ENCODE results near the gene SLC23A2. TPM values are rescaled to one million over a fixed set of nuclear protein-coding genes. Genes with fewer than 3 reads are reported as not detected.
A peak's percentile ranks its signal among the peaks of the same experiment; 100 is the strongest.

SLC23A2 gene
- total RNA-seq, 2 experiments from 2014 or later: 16.7 to 17.6 TPM

- ChIA-PET CTCF (interaction anchor here (0.7 to 2.2 kb wide), 7 partner anchors 9 to 261 kb away, joined by 3 to 13 read pairs (median 3); no protein-coding TSS in a partner anchor), POLR2A (interaction anchor here (0.7 kb wide), 1 partner anchor 1075 kb away, joined by 3 read pairs; no protein-coding TSS in a partner anchor)
- no peaks in the 10 kb centered on the region for H3K9me3 Mint-ChIP-seq (ENCODE audit: low read depth)
- peak; percentile 38 for DNase-seq
- intact Hi-C loops (cut with DNase I, micrococcal nuclease): no loop called here
- no peak overlapping the region for H3K4me3 Mint-ChIP-seq
- H3K27ac Mint-ChIP-seq: peak overlapping the region; percentile 93
- peaks cover 28% of the 10 kb centered on the region for H3K4me1 Mint-ChIP-seq
- H3K27me3 Mint-ChIP-seq: no peaks in the 10 kb centered on the region
- peaks cover 5% of the 10 kb centered on the region for H3K36me3 Mint-ChIP-seq (ENCODE audit: low read depth)
- ATAC-seq: peak; percentile 81
These were observed 39.6 kb downstream of the SLC23A2 start for GRCh38 chr20:4961746-4962145.

- peaks cover 29% of the 10 kb centered on the region for H3K4me1 Mint-ChIP-seq
- DNase-seq (no peak), ATAC-seq (no peak)
- POLR2A ChIA-PET: no interaction called here
- CTCF ChIA-PET: interaction anchor here (0.7 to 1.8 kb wide), 3 partner anchors 52 to 752 kb away, joined by 3 to 5 read pairs (median 3); no protein-coding TSS in a partner anchor
- intact Hi-C loops (cut with DNase I, micrococcal nuclease): loop anchor here (5.0 to 10.0 kb wide), 3 partner anchors 217 to 355 kb away; no protein-coding TSS in a partner anchor
- H3K27ac Mint-ChIP-seq: no peak overlapping the region
- no peaks in the 10 kb centered on the region for H3K27me3 Mint-ChIP-seq
- H3K9me3 Mint-ChIP-seq (ENCODE audit: low read depth): no peaks in the 10 kb centered on the region
- H3K4me3 Mint-ChIP-seq: no peak overlapping the region
- H3K36me3 Mint-ChIP-seq (ENCODE audit: low read depth): peaks cover 5% of the 10 kb centered on the region
These were observed 41.7 kb downstream of the SLC23A2 start for GRCh38 chr20:4959592-4959991.

DNA sequence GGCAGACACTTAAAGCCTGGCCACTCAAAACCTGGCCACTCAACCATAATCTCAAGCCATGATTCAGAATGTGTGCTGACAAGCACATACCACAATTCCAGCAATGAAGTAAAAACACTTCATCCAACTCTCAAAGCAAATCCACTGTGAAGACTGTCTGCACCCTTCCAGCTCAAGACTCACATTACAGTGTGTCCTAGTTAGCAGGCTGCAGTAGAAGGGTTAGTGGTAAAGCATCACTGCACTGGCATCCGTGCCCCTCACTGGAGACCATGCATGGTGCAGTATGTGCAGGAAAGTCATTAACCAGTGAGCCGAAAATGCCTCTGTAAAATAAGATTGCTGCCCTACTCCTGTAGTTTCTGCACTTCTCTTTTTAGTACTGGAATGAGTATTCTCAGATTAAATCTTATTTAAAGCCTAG, 43.4 kb downstream of the SLC23A2 start:
- H3K4me1 Mint-ChIP-seq: peaks cover 27% of the 10 kb centered on the region
- DNase-seq (no peak), ATAC-seq (no peak)
- no peaks in the 10 kb centered on the region for H3K9me3 Mint-ChIP-seq (ENCODE audit: low read depth)
- H3K4me3 Mint-ChIP-seq: no peak overlapping the region
- no peaks in the 10 kb centered on the region for H3K27me3 Mint-ChIP-seq
- POLR2A ChIA-PET: no interaction called here
- intact Hi-C loops (cut with DNase I, micrococcal nuclease): loop anchor here (5.0 to 10.0 kb wide), 3 partner anchors 216 to 353 kb away; no protein-coding TSS in a partner anchor
- CTCF ChIA-PET: interaction anchor here (1.0 to 2.9 kb wide), 3 partner anchors 9 to 99 kb away, joined by 3 to 14 read pairs (median 4); no protein-coding TSS in a partner anchor
- peaks cover 5% of the 10 kb centered on the region for H3K36me3 Mint-ChIP-seq (ENCODE audit: low read depth)
- no peak overlapping the region for H3K27ac Mint-ChIP-seq

DNA sequence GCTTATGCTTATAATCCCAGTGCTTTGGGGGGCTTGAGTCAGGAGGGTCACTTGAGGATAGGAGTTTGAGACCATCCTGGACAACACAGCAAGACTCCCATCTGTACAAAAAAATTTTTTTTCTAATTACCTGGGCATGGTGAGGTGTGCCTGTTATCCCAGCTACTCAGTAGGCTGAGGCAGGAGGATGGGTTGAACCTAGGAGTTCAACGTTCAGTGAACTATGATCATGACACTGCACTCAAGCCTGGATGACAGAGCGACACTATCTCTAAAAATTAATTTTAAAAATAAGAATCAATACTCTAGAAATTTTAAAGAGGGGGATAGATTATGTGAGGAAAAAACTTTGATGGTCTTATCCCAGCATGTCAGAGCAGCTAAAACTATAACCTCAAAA, 44.1 kb downstream of the SLC23A2 start:
- Mint-ChIP-seq H3K27ac (no peak overlapping the region), H3K9me3 (ENCODE audit: low read depth) (no peaks in the 10 kb centered on the region), H3K27me3 (no peaks in the 10 kb centered on the region), H3K4me1 (peaks cover 23% of the 10 kb centered on the region), H3K36me3 (ENCODE audit: low read depth) (peaks cover 5% of the 10 kb centered on the region), H3K4me3 (no peak overlapping the region)
- ChIA-PET POLR2A (no interaction called here), CTCF (interaction anchor here (0.7 to 2.9 kb wide), 5 partner anchors 9 to 216 kb away, joined by 3 to 17 read pairs (median 7); no protein-coding TSS in a partner anchor)
- DNase-seq: no peak
- ATAC-seq: no peak
- intact Hi-C loops (cut with DNase I, micrococcal nuclease): loop anchor here (5.0 to 10.0 kb wide), 3 partner anchors 215 to 352 kb away; no protein-coding TSS in a partner anchor

GRCh38 chr20:4956200-4956810, 45.0 kb downstream of the SLC23A2 start:
- no peak for DNase-seq
- H3K27ac Mint-ChIP-seq: no peak overlapping the region
- no peaks in the 10 kb centered on the region for H3K27me3 Mint-ChIP-seq
- ChIA-PET POLR2A (no interaction called here), CTCF (interaction anchor here (0.6 to 2.9 kb wide), 36 partner anchors 10 to 1026 kb away, joined by 3 to 18 read pairs (median 4); no protein-coding TSS in a partner anchor)
- intact Hi-C loops (cut with DNase I, micrococcal nuclease): loop anchor here (1.0 to 10.0 kb wide), 4 partner anchors 144 to 352 kb away; no protein-coding TSS in a partner anchor
- H3K4me1 Mint-ChIP-seq: peaks cover 15% of the 10 kb centered on the region
- ATAC-seq: peak; percentile 77
- peaks cover 5% of the 10 kb centered on the region for H3K36me3 Mint-ChIP-seq (ENCODE audit: low read depth)
- no peak overlapping the region for H3K4me3 Mint-ChIP-seq
- H3K9me3 Mint-ChIP-seq (ENCODE audit: low read depth): no peaks in the 10 kb centered on the region

GRCh38 chr20:4953881-4954280, 47.4 kb downstream of the SLC23A2 start:
- POLR2A ChIA-PET: no interaction called here
- intact Hi-C loops (cut with DNase I, micrococcal nuclease): loop anchor here in 1 of 2 experiments (10.0 kb wide), 1 partner anchor 349 kb away; no protein-coding TSS in a partner anchor
- no peaks in the 10 kb centered on the region for H3K9me3 Mint-ChIP-seq (ENCODE audit: low read depth)
- DNase-seq (no peak), ATAC-seq (no peak)
- H3K27ac Mint-ChIP-seq: no peak overlapping the region
- no peaks in the 10 kb centered on the region for H3K27me3 Mint-ChIP-seq
- peaks cover 31% of the 10 kb centered on the region for H3K4me1 Mint-ChIP-seq
- no peak overlapping the region for H3K4me3 Mint-ChIP-seq
- peaks cover 9% of the 10 kb centered on the region for H3K36me3 Mint-ChIP-seq (ENCODE audit: low read depth)
- CTCF ChIA-PET: interaction anchor here (1.0 to 1.6 kb wide), 3 partner anchors 12 to 269 kb away, joined by 3 read pairs; no protein-coding TSS in a partner anchor

- no peak overlapping the region for H3K4me3 Mint-ChIP-seq
- no peak for DNase-seq
- ChIA-PET CTCF (interaction anchor here (0.7 kb wide), 1 partner anchor 343 kb away, joined by 3 read pairs; no protein-coding TSS in a partner anchor), POLR2A (no interaction called here)
- H3K27me3 Mint-ChIP-seq: no peaks in the 10 kb centered on the region
- H3K9me3 Mint-ChIP-seq (ENCODE audit: low read depth): no peaks in the 10 kb centered on the region
- no peak for ATAC-seq
- peaks cover 34% of the 10 kb centered on the region for H3K4me1 Mint-ChIP-seq
- intact Hi-C loops (cut with DNase I, micrococcal nuclease): loop anchor here in 1 of 2 experiments (10.0 kb wide), 1 partner anchor 347 kb away; no protein-coding TSS in a partner anchor
- H3K36me3 Mint-ChIP-seq (ENCODE audit: low read depth): peaks cover 9% of the 10 kb centered on the region
- no peak overlapping the region for H3K27ac Mint-ChIP-seq
These were observed 49.1 kb downstream of the SLC23A2 start for GRCh38 chr20:4952229-4952628.

DNA sequence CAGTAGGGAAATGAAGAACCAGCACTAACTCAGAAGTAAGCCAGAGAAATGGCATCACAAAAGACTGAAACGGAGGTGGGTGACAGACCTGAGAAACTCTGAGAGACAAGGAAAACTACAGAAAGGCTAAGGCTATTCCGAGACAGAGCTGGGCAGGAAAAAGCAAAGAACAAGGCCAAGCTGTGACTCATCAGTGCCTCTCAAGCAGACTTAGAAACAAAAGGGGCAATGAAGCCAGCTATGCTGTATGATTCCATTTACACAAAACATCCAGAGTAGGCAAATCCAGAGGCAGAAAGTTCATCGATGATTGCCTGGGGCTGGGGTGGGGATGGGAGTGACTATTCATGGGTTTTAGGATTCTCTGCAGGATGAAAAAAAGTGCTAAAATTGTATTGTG, 50.0 kb downstream of the SLC23A2 start:
- peak overlapping the region; percentile 53 for H3K27ac Mint-ChIP-seq
- ChIA-PET POLR2A (no interaction called here), CTCF (interaction anchor here (0.6 to 1.1 kb wide), 2 partner anchors 160 to 231 kb away, joined by 3 read pairs; no protein-coding TSS in a partner anchor)
- ATAC-seq (no peak), DNase-seq (no peak)
- no peak overlapping the region for H3K4me3 Mint-ChIP-seq
- no peaks in the 10 kb centered on the region for H3K27me3 Mint-ChIP-seq
- intact Hi-C loops (cut with DNase I, micrococcal nuclease): loop anchor here in 1 of 2 experiments (10.0 kb wide), 1 partner anchor 346 kb away; no protein-coding TSS in a partner anchor
- H3K4me1 Mint-ChIP-seq: peaks cover 38% of the 10 kb centered on the region
- no peaks in the 10 kb centered on the region for H3K9me3 Mint-ChIP-seq (ENCODE audit: low read depth)
- peaks cover 9% of the 10 kb centered on the region for H3K36me3 Mint-ChIP-seq (ENCODE audit: low read depth)

DNA sequence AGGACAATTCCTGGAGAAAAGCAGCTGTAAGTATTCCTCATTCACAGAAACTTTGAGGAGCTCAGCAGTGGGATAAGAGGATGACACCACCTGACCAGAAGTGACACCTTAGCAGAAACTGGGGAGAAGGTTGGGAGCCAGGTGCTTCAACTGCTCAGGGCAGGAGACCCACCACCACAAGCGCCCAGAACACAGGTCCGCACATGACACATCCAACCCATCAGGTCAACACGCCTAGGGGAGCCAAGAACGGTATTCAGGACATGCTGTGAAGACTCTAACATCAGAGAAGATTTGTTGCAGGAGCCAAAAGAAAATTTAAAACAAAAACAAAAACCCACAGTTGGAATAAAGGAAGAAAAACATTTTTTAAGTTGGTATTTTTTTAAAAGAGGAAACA, 50.5 kb downstream of the SLC23A2 start:
- Mint-ChIP-seq H3K4me1 (peaks cover 36% of the 10 kb centered on the region), H3K36me3 (ENCODE audit: low read depth) (peaks cover 9% of the 10 kb centered on the region), H3K27ac (peak overlapping the region; percentile 33), H3K9me3 (ENCODE audit: low read depth) (no peaks in the 10 kb centered on the region), H3K4me3 (no peak overlapping the region), H3K27me3 (no peaks in the 10 kb centered on the region)
- DNase-seq (no peak), ATAC-seq (no peak)
- ChIA-PET CTCF (interaction anchor here (0.9 to 1.2 kb wide), 3 partner anchors 12 to 230 kb away, joined by 3 to 5 read pairs (median 3); no protein-coding TSS in a partner anchor), POLR2A (no interaction called here)
- intact Hi-C loops (cut with DNase I, micrococcal nuclease): loop anchor here in 1 of 2 experiments (10.0 kb wide), 1 partner anchor 346 kb away; no protein-coding TSS in a partner anchor

GRCh38 chr20:4950437-4950836, 50.9 kb downstream of the SLC23A2 start:
- H3K36me3 Mint-ChIP-seq (ENCODE audit: low read depth): peaks cover 9% of the 10 kb centered on the region
- ChIA-PET POLR2A (interaction anchor here (0.9 kb wide), 1 partner anchor 36 kb away, joined by 6 read pairs; no protein-coding TSS in a partner anchor), CTCF (interaction anchor here (0.9 to 1.2 kb wide), 4 partner anchors 12 to 230 kb away, joined by 3 to 6 read pairs (median 4); no protein-coding TSS in a partner anchor)
- peaks cover 36% of the 10 kb centered on the region for H3K4me1 Mint-ChIP-seq
- DNase-seq: no peak
- no peak overlapping the region for H3K4me3 Mint-ChIP-seq
- no peaks in the 10 kb centered on the region for H3K9me3 Mint-ChIP-seq (ENCODE audit: low read depth)
- H3K27ac Mint-ChIP-seq: peak overlapping the region; percentile 33
- no peaks in the 10 kb centered on the region for H3K27me3 Mint-ChIP-seq
- intact Hi-C loops (cut with DNase I, micrococcal nuclease): loop anchor here in 1 of 2 experiments (10.0 kb wide), 1 partner anchor 346 kb away; no protein-coding TSS in a partner anchor
- ATAC-seq: no peak

GRCh38 chr20:4949833-4950178, 51.5 kb downstream of the SLC23A2 start:
- intact Hi-C loops (cut with DNase I, micrococcal nuclease): loop anchor here in 1 of 2 experiments (10.0 kb wide), 1 partner anchor 345 kb away; no protein-coding TSS in a partner anchor
- H3K27ac Mint-ChIP-seq: peak overlapping the region; percentile 33
- ATAC-seq (peak; percentile 63), DNase-seq (peak; percentile 46)
- no peaks in the 10 kb centered on the region for H3K27me3 Mint-ChIP-seq
- peaks cover 36% of the 10 kb centered on the region for H3K4me1 Mint-ChIP-seq
- ChIA-PET POLR2A (interaction anchor here (0.9 kb wide), 1 partner anchor 37 kb away, joined by 6 read pairs; no protein-coding TSS in a partner anchor), CTCF (interaction anchor here (0.6 to 1.2 kb wide), 5 partner anchors 13 to 229 kb away, joined by 3 to 6 read pairs (median 5); no protein-coding TSS in a partner anchor)
- peaks cover 9% of the 10 kb centered on the region for H3K36me3 Mint-ChIP-seq (ENCODE audit: low read depth)
- peak overlapping the region; percentile 43 for H3K4me3 Mint-ChIP-seq
- H3K9me3 Mint-ChIP-seq (ENCODE audit: low read depth): no peaks in the 10 kb centered on the region

Data from activated CD4-positive, alpha-beta T cell treated with anti-CD3 and anti-CD28 coated beads for 36 hours (primary cell).